A673 (cell line): Measurements from ENCODE around the gene OPRPN. TPM values are rescaled to one million over a fixed set of nuclear protein-coding genes. Genes with fewer than 3 reads are reported as not detected.

Experiments
- BruUV-seq: library from RNA; stranded (reverse); fragments of 400-500 nt; replicated peaks from 2 replicates; lab custom pipeline; 2021; lab: Mats Ljungman, UMichigan
- CTCF ChIA-PET: fragments of 300-600 bp; sonication (Branson Sonifier 250); formaldehyde crosslinking; loops from one replicate; lab custom pipeline; 2022; ENCODE audit warnings: antibody characterized with exemption; lab: Charles Lee
- POLR2A ChIA-PET: fragments of 300-600 bp; sonication (Branson Sonifier 250); formaldehyde crosslinking; loops from one replicate; lab custom pipeline; 2022; ENCODE audit warnings: antibody characterized with exemption; ENCODE audit not compliant: low non-redundant PET; lab: Charles Lee
- DNase-seq: peaks from one replicate; pipeline ENCODE4 v3.0.0-alpha.2; 2015; ENCODE audit warnings: low spot score
- H3K27ac ChIP-seq: fragments of 200-600 bp; sonication (generic); 2 replicates; pipeline ENCODE4 v1.5.1; 2016; ENCODE audit warnings: mixed run types, low read depth, mild to moderate bottlenecking, mixed read lengths, antibody characterized with exemption, low read length; ENCODE audit not compliant: poor library complexity, severe bottlenecking
- H3K27me3 ChIP-seq: fragments of 200-600 bp; sonication (generic); replicated peaks from 2 replicates; pipeline ENCODE4 v1.6.1; 2017; ENCODE audit warnings: mixed run types, low read depth, mild to moderate bottlenecking, mixed read lengths, antibody characterized with exemption, low read length; ENCODE audit not compliant: insufficient read depth, poor library complexity
- H3K36me3 ChIP-seq: fragments of 200-600 bp; sonication (generic); 2 replicates; pipeline ENCODE4 v1.6.1; 2016; ENCODE audit warnings: mixed run types, mild to moderate bottlenecking, mixed read lengths, antibody characterized with exemption, low read length; ENCODE audit not compliant: insufficient read depth, poor library complexity, severe bottlenecking
- H3K4me1 ChIP-seq: fragments of 200-600 bp; sonication (generic); 2 replicates; pipeline ENCODE4 v1.6.1; 2017; ENCODE audit warnings: mixed run types, mild to moderate bottlenecking, mixed read lengths, antibody characterized with exemption, low read length; ENCODE audit not compliant: insufficient read depth, poor library complexity, severe bottlenecking
- H3K4me3 ChIP-seq: fragments of 200-600 bp; sonication (generic); 2 replicates; pipeline ENCODE4 v1.5.1; 2016; ENCODE audit warnings: low read depth, mixed run types, mild to moderate bottlenecking, mixed read lengths, low read length; ENCODE audit not compliant: poor library complexity, severe bottlenecking
- H3K9me3 ChIP-seq: fragments of 200-600 bp; sonication (generic); 2 replicates; pipeline ENCODE4 v1.6.1; 2016; ENCODE audit warnings: mixed run types, low read depth, mild to moderate bottlenecking, mixed read lengths, antibody characterized with exemption, low read length; ENCODE audit not compliant: poor library complexity, severe bottlenecking
- CTCF ChIP-seq: fragments of 300-800, 200-600 bp; sonication (generic); conservative IDR thresholded peaks from 2 replicates; pipeline ENCODE4 v1.5.1; 2017; ENCODE audit warnings: low read depth, mild to moderate bottlenecking, antibody characterized with exemption, low read length, moderate library complexity, mixed read lengths
- EZH2 ChIP-seq: fragments of 200-600 bp; sonication (generic); IDR thresholded peaks from 2 replicates; pipeline ENCODE4 v1.6.1; 2017; ENCODE audit warnings: borderline replicate concordance, low read depth, mild to moderate bottlenecking, mixed read lengths, antibody characterized with exemption, low read length; ENCODE audit not compliant: poor library complexity, severe bottlenecking
- intact Hi-C: fragments of 100-400 bp; cut with micrococcal nuclease; formaldehyde crosslinking; loops from one replicate; pipeline ENCODE4 v1.10.0; 2022; ENCODE audit not compliant: unreplicated experiment
- total RNA-seq: library from RNA; stranded (reverse); gene quantifications from 2 replicates; pipeline ENCODE4 v1.2.3, GENCODE V29; 2021

The OPRPN gene
- total RNA-seq, 1 experiment from 2014 or later, result not detected

GRCh38 chr4:70452946-70453345, 55.2 kb downstream of the OPRPN start:
- intact Hi-C loops, result no loop called here
- Histone ChIP-seq H3K27ac (no peak overlapping the region), H3K27me3 (no peaks in the 10 kb centered on the region), H3K4me3 (no peak overlapping the region), H3K4me1 (no peaks in the 10 kb centered on the region), H3K36me3 (no peaks in the 10 kb centered on the region), H3K9me3 (no peaks in the 10 kb centered on the region)
- no TSS peak for BruUV-seq
- CTCF ChIA-PET, result no interaction called here
- no peak for DNase-seq
- POLR2A ChIA-PET, result no interaction called here
- TF ChIP-seq EZH2, result no peak
- no peak for TF ChIP-seq CTCF

Other genes with a start within 250 kb of the OPRPN start
- not detected in 2 replicates for gene PRR27, start 243.7 kb upstream of the OPRPN start, total RNA-seq
- gene ODAM, start 202.2 kb upstream of the OPRPN start, total RNA-seq, result not detected in 2 replicates
- gene FDCSP, start 171.8 kb upstream of the OPRPN start, total RNA-seq, result not detected in 2 replicates
- gene CSN3, start 155.3 kb upstream of the OPRPN start, total RNA-seq, result not detected in 2 replicates
- not detected in 2 replicates for gene CABS1, start 63.0 kb upstream of the OPRPN start, total RNA-seq
- not detected in 2 replicates for gene SMR3A, start 37.2 kb upstream of the OPRPN start, total RNA-seq
- 1.7 and 2.0 TPM in 2 replicates for gene SMR3B, start 14.8 kb upstream of the OPRPN start, total RNA-seq
- not detected in 2 replicates for gene MUC7, start 74.3 kb downstream of the OPRPN start, total RNA-seq
- gene AMTN, start 120.6 kb downstream of the OPRPN start, total RNA-seq, result not detected in 2 replicates
- gene AMBN, start 194.3 kb downstream of the OPRPN start, total RNA-seq, result 2.1 and 3.8 TPM in 2 replicates
- gene ENAM, start 230.8 kb downstream of the OPRPN start, total RNA-seq, result not detected in 2 replicates